NCI-H146 (cell line): ENCODE data around the gene CPEB1.

Experiments used
- DNase-seq: peaks from one replicate; lab custom pipeline; 2025; lab: John Stamatoyannopoulos, UW

CPEB1 gene

DNA sequence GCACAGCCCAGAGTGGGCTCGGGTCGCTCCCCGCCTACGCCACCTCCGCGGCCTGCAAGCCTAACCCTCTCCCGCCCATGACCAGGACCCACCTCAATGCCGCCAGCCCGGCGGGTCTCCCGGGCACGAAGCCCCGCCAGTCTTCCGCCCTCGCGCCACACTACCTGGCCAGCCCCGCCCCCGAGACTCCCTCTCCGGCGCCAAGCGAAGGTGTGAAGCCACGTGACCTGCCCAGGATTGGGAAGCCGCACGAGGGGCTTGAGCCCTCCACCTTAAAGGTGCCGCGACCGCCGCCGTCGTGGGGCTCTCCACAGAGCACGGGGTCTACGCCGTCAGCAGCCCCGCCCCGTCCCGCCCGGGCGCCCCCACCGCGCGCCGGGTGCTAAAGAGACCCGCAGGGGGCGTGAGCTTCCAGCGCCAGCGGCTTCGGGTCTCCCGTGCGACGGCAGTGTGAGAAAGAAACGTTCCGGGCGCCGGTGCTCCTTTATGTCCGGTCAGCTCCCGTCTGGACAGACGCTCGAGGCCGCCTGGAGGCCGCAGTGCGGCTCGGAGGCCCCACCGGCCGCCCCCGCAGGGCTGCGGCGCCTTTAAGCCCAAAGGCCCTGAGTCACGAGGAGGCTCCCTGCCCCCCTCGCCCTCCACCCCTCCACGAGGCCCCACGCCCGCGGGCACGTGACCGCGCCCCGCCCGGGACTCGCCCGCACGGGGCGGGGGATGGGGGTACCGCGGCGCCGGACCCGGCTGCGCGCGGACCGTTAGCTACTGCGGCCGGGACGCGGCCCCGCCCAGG is at the start of gene CPEB1:
CPEB1 (minus strand) TSS at position 319 of the 790 bp plus-strand sequence. CDS start 18,904 bp downstream, outside the sequence.
- DNase-seq: peak; percentile 62

DNA sequence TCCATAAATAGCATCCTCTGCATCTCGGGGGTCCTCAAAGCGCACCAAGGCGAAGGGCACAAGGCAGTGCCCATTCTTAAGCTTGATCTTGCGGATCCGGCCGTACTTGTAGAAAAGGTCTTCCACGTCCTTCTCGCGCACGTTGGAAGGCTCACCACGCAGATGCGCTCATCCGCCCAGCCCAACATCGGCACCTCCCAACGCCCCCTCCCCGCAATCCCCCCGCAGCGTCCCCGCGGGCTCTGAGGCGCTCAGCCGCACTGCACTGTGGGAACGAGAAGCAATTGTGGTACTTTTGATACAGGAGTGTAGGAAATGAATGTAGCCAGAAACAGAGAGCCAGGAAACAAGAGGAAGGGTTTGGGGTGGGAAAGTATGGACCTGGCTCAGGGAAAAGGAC is 45.0 kb upstream of the CPEB1 start:
- no peak for DNase-seq

DNA sequence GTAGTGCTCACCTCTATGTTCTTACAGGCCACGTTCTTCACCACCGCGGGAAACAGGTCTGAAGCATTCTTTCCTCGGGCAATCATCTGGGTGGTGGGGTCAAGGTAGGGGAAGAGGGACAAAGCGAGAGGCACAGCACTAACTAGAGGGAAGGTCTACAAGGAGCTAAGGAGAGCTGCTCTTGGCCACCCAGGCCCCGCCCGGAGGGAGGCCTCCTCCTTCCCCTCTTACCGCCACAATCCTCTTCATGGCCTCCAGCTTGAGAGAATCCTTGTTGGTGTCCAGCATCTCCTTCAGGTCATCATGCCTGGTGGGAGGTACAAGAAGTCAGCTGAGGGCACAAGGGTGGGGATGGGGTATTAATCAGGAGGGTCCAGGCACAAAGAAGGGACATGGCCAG is 42.0 kb upstream of the CPEB1 start:
- no peak for DNase-seq

DNA sequence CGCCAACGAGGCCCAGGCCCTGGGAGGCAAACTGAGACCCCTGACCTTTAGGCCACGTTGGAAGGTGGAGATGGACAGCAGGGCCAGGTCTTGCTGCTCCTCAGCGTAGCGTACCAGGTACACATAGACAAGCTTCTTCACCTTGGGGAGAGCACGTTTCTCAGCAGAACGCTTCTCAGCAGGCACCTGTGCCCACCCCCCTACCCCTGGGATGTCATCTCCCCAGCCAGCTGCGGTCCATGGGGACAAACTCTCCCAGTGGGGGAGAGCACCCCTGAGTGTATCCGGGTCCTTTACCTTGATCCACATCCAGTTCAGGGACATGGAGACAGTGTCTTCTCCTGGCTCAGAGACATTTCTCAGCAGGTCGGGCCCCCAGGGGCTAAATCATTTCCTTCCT is 41.5 kb upstream of the CPEB1 start:
- no peak for DNase-seq

DNA sequence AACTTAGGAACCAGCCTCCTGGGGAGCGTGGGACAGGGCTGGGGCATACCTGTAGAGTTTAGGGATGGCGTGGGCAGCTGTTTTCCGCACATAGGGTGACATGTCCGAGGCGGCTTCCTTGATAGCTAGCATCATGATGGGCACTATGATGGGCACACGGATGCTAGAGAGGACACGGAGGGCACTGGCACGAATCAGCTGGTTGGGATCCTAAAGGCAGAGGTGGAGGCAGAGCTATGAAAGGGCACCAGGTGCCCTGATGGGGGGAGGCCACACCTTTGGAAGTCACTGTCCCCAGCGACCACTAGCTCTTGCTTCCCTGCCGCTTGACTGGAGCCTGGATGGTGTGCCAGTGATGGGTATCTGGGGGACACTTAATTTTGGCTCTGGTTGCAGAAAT is 34.2 kb upstream of the CPEB1 start:
- DNase-seq: peak; percentile 13

DNA sequence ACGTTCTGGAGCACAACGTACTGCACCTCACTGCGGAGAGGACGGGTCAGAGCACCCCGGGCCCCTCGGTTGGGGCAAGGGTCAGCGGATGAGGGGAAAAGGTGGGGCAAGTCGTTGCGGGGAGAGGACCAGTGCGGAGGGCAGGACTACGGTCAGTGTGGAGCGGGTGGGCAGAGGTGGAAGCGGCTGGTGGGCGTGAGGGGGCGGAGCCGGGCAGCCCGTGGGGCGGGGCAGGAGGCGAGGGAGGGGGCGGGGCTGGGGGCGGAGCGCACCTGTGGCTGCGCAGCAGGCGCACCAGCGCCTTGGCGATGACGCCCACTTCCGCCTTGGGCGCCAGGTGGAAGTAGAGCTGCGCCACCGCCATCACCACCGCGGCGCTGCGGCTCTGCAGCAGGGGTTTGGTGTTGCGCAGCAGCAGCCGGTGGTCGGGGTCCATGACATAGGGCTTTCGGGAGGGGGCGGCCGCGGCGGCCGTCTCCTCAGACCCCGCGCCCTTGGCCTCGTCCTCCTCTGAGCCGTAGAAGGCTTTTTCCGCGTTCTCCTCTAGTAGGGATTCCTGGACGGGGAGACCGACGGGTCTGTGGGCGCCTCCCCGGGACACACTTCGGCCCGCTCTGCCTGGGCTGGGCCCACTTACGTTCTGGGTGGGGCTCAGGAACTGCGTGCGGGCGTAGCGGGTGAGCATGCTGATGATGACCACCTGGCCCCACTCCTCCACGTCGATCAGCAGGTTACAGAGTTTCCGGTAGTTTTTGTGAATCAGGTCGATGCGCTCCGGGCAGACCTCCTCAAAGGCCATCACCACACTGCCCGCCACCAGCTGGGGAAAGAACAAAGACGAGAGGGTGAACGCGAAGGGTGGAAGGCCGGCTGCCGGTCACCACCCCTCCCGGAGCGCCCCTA is 33.3 kb upstream of the CPEB1 start:
- DNase-seq: peak; percentile 88

DNA sequence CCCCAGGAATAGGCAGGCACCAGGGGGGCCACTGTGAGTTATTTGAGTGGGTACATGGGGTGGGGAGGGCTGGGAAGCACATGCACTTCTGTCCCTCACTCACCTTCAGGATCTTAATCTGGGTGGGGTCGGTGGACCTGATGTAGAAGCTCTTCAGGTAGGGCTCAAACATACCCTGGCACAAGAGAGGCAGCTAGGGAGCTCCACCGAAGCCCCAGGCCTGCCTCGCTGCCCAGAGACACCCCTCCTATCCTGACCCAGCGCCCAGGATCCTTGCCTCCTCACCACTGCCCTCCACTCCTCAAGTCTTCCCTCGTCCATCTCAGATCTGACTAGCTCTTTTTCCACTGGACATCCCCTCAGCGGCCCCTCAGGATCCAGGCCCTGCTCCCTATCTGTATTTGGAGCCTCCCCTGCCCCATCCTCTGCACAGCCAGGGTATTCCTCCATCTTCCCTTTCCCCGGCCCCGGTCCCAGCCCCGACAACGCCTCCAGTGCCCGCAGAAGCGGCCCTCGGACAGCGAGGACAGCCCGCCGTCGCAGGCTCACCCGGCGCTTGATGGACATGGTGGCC is 32.5 kb upstream of the CPEB1 start:
- DNase-seq: no peak

DNA sequence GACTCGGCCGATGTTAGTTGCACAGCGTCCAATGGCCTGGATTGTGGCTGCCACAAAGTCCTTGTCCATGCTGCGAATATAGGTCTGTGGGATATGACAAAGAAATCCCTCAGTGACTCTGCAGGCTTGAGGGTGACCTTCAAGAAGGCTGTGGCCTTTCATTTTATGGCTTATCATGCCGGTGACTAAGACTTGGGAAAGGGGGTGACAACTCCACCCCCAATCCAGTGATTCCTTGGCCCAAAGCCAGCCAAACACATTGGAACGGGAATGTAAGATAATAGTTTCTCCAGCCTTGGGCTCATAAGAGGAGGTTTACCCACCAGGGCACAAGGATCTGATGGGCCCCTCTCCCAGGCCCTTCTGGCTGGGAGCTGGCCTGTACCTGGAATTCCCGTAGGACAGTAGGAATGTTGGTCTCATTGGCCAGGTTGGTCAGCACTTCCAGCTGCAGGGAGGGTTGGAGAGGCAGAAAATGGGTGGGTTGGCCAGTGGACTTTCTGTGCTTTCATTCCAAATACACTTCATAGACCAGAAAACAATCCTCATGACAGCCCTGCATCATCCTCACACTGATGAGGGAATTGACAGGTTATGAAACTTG is 30.7 kb upstream of the CPEB1 start:
- DNase-seq: no peak

DNA sequence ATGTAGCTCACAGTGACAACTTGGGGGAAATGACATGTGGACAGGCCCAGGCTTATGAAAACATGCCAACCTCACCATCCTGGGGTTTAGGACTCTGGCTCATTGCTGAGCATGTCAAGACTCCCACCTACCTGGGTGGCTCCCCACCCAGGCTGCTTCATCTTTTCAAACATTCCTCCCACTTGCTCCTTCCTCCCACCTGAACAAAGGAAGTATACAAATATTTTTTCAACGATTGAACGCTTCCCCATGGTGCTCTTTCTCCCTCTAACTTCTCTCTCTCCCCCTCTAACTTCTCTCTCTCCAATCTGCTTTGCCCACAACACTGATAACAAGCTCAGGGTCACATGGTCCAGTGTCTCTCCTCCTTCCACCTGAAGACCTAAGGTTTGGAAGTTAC is 27.7 kb upstream of the CPEB1 start:
- no peak for DNase-seq

DNA sequence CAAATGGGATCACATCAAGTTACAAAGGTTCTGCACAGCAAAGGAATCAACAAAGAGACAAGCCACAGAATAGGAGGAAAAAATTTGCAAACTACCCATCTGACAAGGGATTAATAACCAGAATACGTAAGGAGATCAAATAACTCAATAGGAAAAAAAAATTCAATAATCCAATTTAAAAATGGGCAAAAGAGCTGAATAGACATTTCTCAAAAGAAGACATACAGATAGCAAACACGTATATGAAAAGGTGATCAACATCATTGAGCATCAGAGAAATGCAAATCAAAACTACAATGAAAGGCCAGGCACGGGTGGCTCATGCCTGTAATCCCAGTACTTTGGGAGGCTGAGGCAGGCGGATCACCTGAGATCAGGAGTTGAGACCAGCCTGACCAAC is 23.5 kb upstream of the CPEB1 start:
- DNase-seq: no peak

DNA sequence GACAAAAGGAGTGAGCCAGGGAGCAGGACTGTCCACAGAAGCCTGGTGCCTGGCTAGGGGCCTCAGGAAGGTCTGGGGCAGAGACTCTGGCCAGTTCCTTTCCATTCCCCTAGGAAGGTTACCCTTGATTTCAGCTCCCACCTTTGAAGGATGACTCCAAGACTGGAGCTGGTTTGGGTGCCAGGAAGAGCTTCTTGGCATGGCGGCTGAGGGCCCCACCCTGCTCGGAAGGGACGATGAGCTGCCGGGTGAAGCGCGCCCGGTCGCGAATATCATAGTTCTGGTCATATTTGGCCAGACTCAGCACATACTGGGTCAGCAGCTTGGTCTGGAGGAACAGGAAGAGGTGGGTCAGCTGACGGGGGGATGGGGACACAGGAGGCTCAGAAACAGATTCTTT is 19.4 kb upstream of the CPEB1 start:
- no peak for DNase-seq

DNA sequence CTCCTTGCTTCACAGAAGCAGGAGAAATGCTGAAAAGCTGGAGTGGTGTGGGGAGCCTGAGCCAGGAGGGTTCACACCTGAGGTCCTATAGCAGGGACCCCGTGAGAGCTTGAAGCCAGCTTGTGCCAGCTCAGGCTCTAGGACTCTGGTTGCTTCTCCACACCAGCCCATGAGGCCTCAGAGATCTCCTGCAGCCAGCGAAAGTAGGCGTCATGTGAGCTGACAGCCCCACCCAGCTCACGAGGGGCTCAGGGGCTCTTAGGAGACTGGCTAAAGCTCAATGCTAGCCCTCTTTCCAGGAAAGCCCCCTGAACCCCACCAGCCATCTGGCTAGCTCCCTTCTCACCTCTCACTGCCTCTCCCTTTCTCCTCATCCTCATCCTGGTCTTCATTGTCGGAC is 16.9 kb upstream of the CPEB1 start:
- DNase-seq: no peak

DNA sequence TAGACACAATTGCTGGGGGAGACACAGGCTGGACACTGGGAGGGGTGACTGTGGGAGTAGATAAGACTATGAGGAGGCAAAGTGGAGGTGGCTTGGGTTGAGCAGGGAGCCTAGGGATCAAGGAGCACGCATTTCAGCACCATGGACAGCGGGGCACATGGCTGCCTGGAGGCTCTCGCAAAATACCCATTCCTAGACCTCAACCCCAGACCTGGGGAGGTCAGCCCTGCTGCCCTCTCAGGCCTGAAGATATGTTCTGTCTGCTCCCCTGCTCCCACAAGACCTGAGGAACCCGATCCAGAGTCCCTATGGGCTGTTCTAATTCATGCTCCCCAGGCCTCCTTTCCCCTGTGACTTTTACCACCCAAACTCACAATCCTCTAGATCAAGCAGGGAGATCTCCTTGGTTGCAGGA is 16.0 kb upstream of the CPEB1 start:
- no peak for DNase-seq

DNA sequence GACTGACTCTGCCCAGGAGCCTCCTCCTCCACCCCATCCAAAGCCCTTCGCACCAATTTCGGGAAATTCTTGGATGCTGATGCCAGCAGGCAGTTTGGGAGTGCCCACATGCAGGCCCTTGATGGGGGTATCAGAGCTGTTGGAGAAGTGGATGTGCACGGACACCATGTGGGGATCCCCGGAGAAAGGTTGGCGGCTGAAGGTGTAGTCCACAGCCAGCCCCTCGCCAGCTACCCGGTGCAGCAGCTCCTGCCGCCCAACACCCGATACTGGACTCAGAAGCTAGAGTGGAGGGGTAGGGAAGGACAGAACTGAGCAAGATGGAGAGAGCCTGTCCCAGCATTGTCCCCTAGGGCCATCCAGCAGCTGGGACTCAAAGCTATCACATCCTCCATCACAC is 15.5 kb upstream of the CPEB1 start:
- DNase-seq: no peak

DNA sequence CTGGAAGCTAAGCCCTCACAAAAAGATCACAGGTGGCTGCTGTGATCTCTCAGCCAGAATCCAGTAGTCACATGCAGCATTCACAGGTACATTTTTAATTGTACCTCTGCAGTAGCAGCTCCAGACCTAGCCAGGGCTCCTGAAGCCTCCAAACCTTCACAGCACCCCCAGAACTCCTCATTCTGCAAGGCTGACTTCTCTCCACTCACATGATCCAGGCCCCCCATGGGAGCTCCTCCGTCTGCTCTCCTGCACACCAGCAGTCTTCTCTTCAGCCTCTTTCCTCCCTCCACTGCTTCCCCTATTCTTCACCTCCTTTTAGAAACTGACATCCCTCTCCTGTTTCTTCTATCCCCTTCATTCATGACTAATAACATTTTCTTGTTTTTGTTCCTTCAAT is 13.2 kb upstream of the CPEB1 start:
- no peak for DNase-seq

DNA sequence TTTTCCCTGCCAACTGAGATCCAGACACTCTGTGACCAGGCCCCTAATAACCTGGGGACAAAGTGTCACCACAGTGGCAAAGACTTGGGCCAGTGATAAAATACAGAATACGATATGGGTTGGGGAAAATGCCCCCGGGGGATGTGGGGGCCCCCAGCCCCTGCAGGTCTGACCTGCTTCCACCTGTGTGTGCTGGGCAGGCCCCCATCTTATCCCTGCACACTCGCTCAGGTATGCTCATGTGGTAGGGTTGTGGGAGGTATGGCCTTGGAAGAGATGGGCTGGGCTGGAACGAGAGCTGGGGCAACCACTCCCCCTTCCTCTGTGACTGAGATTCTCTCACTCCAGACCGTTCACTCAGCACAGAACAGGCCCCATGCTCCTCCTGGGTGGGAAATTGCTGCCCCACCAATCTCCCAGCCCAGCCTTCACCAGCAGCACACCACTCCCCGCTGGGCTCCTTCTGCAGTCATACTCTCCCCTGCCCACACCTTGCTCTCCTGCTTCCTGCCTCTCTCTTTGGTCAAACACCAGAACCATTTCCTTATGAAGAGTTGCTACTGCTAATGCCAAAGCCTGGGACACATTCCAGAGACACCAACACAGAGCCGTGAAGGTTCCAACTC is 9.6 kb upstream of the CPEB1 start:
- no peak for DNase-seq

DNA sequence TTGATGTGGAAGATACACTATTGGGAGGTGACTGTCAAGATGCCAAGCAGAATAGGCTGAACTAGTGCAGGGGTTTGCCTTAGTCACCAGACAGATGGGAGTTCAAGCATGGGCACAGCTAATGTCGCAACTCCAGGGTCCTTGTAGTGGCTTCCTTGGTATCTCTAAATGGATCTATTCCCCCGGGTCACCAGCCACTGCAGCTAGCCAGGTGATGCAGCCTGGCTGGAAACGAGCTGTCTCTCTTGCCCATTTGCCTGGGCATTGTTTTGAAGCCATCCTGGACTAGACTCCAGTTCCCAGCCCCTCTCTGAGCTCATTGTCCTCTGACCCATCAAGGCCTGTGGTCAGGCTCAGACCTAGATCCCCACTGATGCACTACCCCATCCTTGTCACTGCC is 8.4 kb upstream of the CPEB1 start:
- no peak for DNase-seq

DNA sequence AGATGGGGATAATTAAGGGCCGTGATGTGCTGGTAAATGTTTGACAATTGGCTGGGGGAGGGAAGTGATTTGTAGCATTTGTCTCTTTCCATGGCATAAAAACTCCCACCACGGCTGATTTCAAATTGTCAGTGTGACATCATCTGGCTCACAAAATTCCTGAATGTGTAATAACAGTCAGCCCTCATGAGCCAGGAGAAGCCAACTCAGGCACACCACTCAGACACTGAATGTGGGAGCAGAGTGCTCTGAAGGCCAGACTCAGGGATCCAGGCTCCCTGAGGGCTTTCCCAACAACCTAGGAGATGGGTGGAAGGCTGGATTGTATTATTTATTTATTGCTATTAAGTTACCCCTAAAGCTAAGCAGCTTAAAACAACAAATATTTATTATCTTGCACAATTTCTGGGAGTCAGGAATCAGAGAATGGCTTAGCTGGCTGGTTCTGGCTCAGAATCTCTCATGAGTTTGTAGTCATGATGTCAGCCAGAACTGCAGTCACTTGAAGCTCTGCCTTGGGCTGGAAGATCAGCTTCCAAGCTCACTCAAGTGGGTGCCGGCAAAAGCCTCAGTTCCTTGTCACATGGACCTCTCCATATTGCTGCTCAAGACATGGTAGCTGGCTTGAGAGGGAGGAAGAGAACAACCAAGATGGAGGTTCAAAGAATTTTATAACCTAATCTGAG is 6.5 kb upstream of the CPEB1 start:
- DNase-seq: no peak

DNA sequence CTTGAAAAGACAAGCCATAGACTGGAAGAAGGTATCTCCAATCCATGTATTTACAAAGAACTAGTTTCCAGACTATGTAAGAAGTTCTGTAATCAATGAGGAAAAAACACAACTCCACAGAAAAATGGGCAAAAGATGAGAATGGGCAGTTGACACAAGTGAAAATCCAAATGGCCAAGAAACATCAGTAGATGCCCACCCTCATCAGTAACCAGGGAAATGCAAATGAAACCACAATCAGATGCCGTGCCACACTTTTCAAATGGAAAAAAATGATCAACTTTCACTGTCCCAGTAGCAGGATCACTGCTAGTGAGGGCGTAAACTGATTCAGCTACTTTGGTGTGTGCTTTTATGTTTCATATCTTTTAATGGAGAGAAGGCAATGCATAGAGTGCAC is 4.5 kb upstream of the CPEB1 start:
- DNase-seq: no peak

DNA sequence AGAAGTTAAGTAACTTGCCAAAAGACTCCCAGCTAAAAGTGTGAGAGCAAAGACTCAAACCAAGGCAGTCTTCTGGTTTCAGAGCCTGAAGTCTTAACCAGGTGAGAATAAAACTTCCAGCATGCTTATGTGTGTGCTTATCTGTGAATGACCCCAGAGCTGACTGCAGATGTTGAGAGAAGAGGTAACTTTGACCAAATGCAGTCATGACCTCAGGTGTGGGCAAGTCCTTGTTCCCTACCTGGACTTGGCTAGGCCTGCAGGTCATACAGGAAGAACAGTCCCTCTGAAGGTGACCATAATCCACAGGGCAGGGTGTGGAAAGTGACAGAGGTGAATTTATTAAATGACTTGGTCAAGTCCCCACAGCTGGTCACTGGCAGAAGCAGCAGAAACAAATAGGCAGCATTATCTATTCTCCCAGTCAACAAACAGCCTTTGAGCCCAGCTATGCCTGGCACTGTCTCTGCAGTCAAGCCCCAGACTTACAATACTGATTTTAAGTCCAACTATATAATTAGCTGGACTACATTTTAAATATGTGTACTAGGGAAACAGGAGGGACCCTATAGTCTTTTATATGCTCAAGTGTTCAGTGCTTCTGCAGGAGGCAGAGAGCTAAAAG is 3.0 kb upstream of the CPEB1 start:
- no peak for DNase-seq
